GM19240 (cell line): ENCODE results near the gene MKS1.

Experiments
- DNase-seq: peaks from one replicate; pipeline ENCODE4 v3.0.0; 2011; ENCODE audit warnings: low spot score; ENCODE audit not compliant: insufficient read length

Gene MKS1

GRCh38 chr17:58219007-58219788 is at the start of gene MKS1:
Gene MKS1 (minus strand): TSS chr17:58219255. CDS start chr17:58219230, 25 bp downstream.
- peak; percentile 92 for DNase-seq

GRCh38 chr17:58268326-58268725 is 49.3 kb upstream of the MKS1 start:
- DNase-seq: no peak

GRCh38 chr17:58267347-58268324 is 48.6 kb upstream of the MKS1 start:
- DNase-seq: no peak

- no peak for DNase-seq
Observed at GRCh38 chr17:58265902-58266875, 47.1 kb upstream of the MKS1 start.

- DNase-seq: no peak
Observed at GRCh38 chr17:58265271-58265670, 46.2 kb upstream of the MKS1 start.

- DNase-seq: no peak
Observed at GRCh38 chr17:58264407-58265103, 45.5 kb upstream of the MKS1 start.

- no peak for DNase-seq
Observed at GRCh38 chr17:58263773-58264172, 44.7 kb upstream of the MKS1 start.

- DNase-seq: no peak
Observed at GRCh38 chr17:58262149-58262548, 43.1 kb upstream of the MKS1 start.

GRCh38 chr17:58254803-58255202 is 35.7 kb upstream of the MKS1 start:
- DNase-seq: no peak

GRCh38 chr17:58253082-58253481 is 34.0 kb upstream of the MKS1 start:
- no peak for DNase-seq

- DNase-seq: no peak
Observed at GRCh38 chr17:58252141-58252540, 33.1 kb upstream of the MKS1 start.

- no peak for DNase-seq
Observed at GRCh38 chr17:58250344-58251011, 31.4 kb upstream of the MKS1 start.

GRCh38 chr17:58249270-58250133 is 30.4 kb upstream of the MKS1 start:
- DNase-seq: peak; percentile 85

- DNase-seq: no peak
Observed at GRCh38 chr17:58248955-58249269, 29.9 kb upstream of the MKS1 start.

- DNase-seq: no peak
Observed at GRCh38 chr17:58247511-58248363, 28.7 kb upstream of the MKS1 start.

GRCh38 chr17:58246781-58247180 is 27.7 kb upstream of the MKS1 start:
- DNase-seq: no peak

- no peak for DNase-seq
Observed at GRCh38 chr17:58246104-58246740, 27.2 kb upstream of the MKS1 start.
